OCI-LY7 (cell line): ENCODE data around the gene CATSPER4. TPM values are rescaled to one million over a fixed set of nuclear protein-coding genes. Genes with fewer than 3 reads are reported as not detected.

Experiments
- BruUV-seq: library from RNA; stranded (reverse); fragments of 400-500 nt; replicated peaks from 2 replicates; lab custom pipeline; 2021; lab: Mats Ljungman, UMichigan
- CTCF ChIA-PET: fragments of 300-600 bp; sonication (Branson Sonifier 250); formaldehyde crosslinking; loops from one replicate; lab custom pipeline; 2022; ENCODE audit warnings: antibody characterized with exemption; ENCODE audit not compliant: unreplicated experiment; lab: Charles Lee
- POLR2A ChIA-PET: fragments of 300-600 bp; sonication (Branson Sonifier 250); formaldehyde crosslinking; loops from one replicate; lab custom pipeline; 2022; ENCODE audit warnings: antibody characterized with exemption; lab: Charles Lee
- DNase-seq: peaks from one replicate; pipeline ENCODE4 v3.0.0-alpha.2; 2015; ENCODE audit warnings: low spot score
- H2AFZ ChIP-seq: fragments of 200-600 bp; sonication (generic), shearing (Covaris generic); 2 replicates; pipeline ENCODE4 v1.6.1; 2014; ENCODE audit warnings: mild to moderate bottlenecking, antibody characterized with exemption, low read length, moderate library complexity
- H3K27ac ChIP-seq: fragments of 200-600 bp; sonication (generic); 2 replicates; pipeline ENCODE4 v1.5.1; 2014; ENCODE audit warnings: mixed run types, low read depth, mild to moderate bottlenecking, moderate library complexity, low read length, inconsistent platforms; ENCODE audit not compliant: poor library complexity, severe bottlenecking
- H3K36me3 ChIP-seq: fragments of 200-600 bp; sonication (generic); 2 replicates; pipeline ENCODE4 v1.6.1; 2014; ENCODE audit warnings: mild to moderate bottlenecking, antibody characterized with exemption, low read length, moderate library complexity, mixed read lengths; ENCODE audit not compliant: insufficient read depth
- H3K4me1 ChIP-seq: fragments of 200-600 bp; sonication (generic); 2 replicates; pipeline ENCODE4 v1.5.1; 2014; ENCODE audit warnings: mild to moderate bottlenecking, low read length; ENCODE audit not compliant: insufficient read depth, poor library complexity, severe bottlenecking
- H3K4me2 ChIP-seq: fragments of 200-600 bp; sonication (generic); 2 replicates; pipeline ENCODE4 v1.6.1; 2014; ENCODE audit warnings: mild to moderate bottlenecking, low read length
- H3K4me3 ChIP-seq: fragments of 200-600 bp; sonication (generic); 2 replicates; pipeline ENCODE4 v1.5.1; 2014; ENCODE audit warnings: mild to moderate bottlenecking, low read depth, low read length; ENCODE audit not compliant: poor library complexity, severe bottlenecking
- H3K79me2 ChIP-seq: fragments of 200-600 bp; sonication (generic); 2 replicates; pipeline ENCODE4 v1.6.1; 2016; ENCODE audit warnings: low read depth, mild to moderate bottlenecking, low read length, moderate library complexity, mixed read lengths; ENCODE audit not compliant: insufficient read depth
- H3K9me2 ChIP-seq: fragments of 200-600 bp; sonication (generic); 2 replicates; pipeline ENCODE4 v1.6.1; 2016; ENCODE audit warnings: mild to moderate bottlenecking, low read length, mixed read lengths; ENCODE audit not compliant: insufficient read depth
- H3K9me3 ChIP-seq: fragments of 200-600 bp; sonication (generic); 2 replicates; pipeline ENCODE4 v1.6.1; 2014; ENCODE audit warnings: mild to moderate bottlenecking, mixed run types, low read length, mixed read lengths
- H4K20me1 ChIP-seq: fragments of 200-600 bp; sonication (generic); 2 replicates; pipeline ENCODE4 v1.6.1; 2014; ENCODE audit warnings: mild to moderate bottlenecking, antibody characterized with exemption, low read length, moderate library complexity, mixed read lengths; ENCODE audit not compliant: insufficient read depth
- EZH2phosphoT487 ChIP-seq: fragments of 200-600 bp; sonication (generic); IDR thresholded peaks from 2 replicates; pipeline ENCODE4 v1.6.1; 2018; ENCODE audit warnings: low read depth, borderline replicate concordance, mild to moderate bottlenecking, mixed run types, antibody characterized with exemption, low read length, moderate library complexity, mixed read lengths
- intact Hi-C: fragments of 100-400 bp; cut with micrococcal nuclease; formaldehyde crosslinking; loops from one replicate; pipeline ENCODE4 v1.10.0; 2022; ENCODE audit not compliant: unreplicated experiment
- total RNA-seq, 2 experiments: library from RNA; depleted of rRNA in 1 of 2; stranded (reverse); fragments of >200 nt in 1 of 2; shearing (Covaris generic) in 1 of 2; gene quantifications; 2 replicates each; pipeline ENCODE4 v1.2.3, GENCODE V29; 2014 to 2022
- TF ChIP-seq, protein P1 (sequence below): fragments of 200-600 bp; sonication (generic); conservative IDR thresholded peaks from 2 replicates; pipeline ENCODE4 v1.5.1; 2014; ENCODE audit warnings: mild to moderate bottlenecking, antibody characterized with exemption, low read length, moderate library complexity, mixed read lengths

Gene CATSPER4
- total RNA-seq, 2 experiments from 2014 or later: not detected

DNA sequence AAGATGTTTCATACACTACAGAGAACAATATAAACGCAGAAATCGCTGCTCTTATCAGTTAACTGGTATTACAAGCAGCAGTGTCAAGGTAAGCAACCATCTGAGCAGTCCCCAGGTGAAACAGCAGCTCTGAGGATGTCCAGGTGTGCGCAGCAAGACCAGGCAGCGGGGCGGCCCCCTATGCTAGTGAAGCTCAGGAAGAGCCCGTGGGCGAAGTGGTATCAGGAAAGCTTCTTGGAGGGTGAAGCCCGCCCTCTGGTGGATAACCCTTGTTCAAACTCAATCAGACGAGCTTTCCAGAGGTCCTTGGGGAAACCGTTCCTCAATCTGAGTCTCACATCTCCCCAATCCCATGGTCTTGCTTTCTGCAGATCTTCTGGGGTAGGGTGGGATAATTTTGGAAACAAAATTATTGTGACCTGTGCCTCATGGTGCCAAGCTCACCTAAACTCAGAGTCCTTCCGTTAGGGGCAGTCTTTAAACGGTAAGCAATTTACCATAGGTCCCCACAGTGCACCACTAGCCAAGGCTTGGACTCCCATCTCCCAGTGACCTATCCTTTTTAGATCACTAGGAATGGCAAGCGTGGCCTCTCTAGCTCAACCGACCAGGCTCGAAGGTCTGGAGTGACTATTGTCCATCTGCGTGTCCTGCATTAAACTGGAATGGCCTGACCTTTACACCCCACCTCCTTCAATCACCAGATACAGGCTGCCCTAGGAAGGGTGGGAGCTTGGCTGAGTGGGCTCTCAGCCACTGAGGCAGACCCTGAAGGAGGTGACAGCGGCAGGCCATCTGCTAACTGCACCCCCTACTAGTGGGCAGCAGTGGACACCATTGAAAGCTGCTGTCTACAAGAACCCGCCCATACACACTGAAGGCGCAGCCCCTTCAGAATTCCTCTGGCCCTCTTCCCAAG, 45.1 kb upstream of the CATSPER4 start:
- Histone ChIP-seq H3K36me3 (no peaks in the 10 kb centered on the region), H3K4me3 (no peak overlapping the region), H2AFZ (no peak overlapping the region), H3K4me2 (peak overlapping the region; percentile 10; the same call in 1 of the 2 replicates), H3K79me2 (no peaks in the 10 kb centered on the region), H4K20me1 (no peaks in the 10 kb centered on the region; the same call in 1 of the 2 replicates), H3K27ac (no peak overlapping the region), H3K4me1 (no peaks in the 10 kb centered on the region), H3K9me3 (no peaks in the 10 kb centered on the region), H3K9me2 (no peaks in the 10 kb centered on the region)
- ChIA-PET POLR2A (interaction anchor here (1.1 kb wide), 3 partner anchors 22 to 38 kb away, joined by 3 to 10 read pairs (median 3); no protein-coding TSS in a partner anchor), CTCF (interaction anchor here (0.5 to 1.4 kb wide), 4 partner anchors 18 to 264 kb away, joined by 3 to 5 read pairs (median 4); no protein-coding TSS in a partner anchor)
- BruUV-seq: no TSS peak
- peak; percentile 83 for DNase-seq
- no peak for TF ChIP-seq EZH2phosphoT487
- TF ChIP-seq, protein P1, sequence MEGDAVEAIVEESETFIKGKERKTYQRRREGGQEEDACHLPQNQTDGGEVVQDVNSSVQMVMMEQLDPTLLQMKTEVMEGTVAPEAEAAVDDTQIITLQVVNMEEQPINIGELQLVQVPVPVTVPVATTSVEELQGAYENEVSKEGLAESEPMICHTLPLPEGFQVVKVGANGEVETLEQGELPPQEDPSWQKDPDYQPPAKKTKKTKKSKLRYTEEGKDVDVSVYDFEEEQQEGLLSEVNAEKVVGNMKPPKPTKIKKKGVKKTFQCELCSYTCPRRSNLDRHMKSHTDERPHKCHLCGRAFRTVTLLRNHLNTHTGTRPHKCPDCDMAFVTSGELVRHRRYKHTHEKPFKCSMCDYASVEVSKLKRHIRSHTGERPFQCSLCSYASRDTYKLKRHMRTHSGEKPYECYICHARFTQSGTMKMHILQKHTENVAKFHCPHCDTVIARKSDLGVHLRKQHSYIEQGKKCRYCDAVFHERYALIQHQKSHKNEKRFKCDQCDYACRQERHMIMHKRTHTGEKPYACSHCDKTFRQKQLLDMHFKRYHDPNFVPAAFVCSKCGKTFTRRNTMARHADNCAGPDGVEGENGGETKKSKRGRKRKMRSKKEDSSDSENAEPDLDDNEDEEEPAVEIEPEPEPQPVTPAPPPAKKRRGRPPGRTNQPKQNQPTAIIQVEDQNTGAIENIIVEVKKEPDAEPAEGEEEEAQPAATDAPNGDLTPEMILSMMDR: peak; percentile 86
- intact Hi-C loops: loop anchor here (1.0 kb wide), 2 partner anchors 40 to 109 kb away; no protein-coding TSS in a partner anchor

DNA sequence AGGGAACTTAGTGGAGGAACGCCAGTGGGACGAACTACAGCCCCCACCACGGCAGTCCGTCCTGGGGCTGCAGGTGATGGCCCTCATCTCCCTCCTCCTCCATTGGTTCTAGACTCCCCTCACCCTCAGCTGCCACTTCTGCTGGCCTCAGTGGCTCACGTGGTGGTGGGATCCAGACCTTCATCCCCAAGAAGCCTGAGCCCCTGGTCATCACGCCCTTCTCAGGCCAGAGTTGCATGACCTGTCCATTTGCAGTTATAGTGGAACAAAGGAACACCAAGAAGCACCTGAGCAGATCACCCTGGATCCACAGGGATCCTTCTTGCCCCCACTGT, 44.5 kb upstream of the CATSPER4 start:
- Histone ChIP-seq H2AFZ (no peak overlapping the region), H4K20me1 (no peaks in the 10 kb centered on the region; the same call in 1 of the 2 replicates), H3K4me3 (no peak overlapping the region), H3K9me3 (no peaks in the 10 kb centered on the region), H3K79me2 (no peaks in the 10 kb centered on the region), H3K36me3 (no peaks in the 10 kb centered on the region), H3K4me1 (no peaks in the 10 kb centered on the region), H3K9me2 (no peaks in the 10 kb centered on the region), H3K4me2 (no peak overlapping the region), H3K27ac (no peak overlapping the region)
- intact Hi-C loops: loop anchor here (1.0 kb wide), 2 partner anchors 41 to 110 kb away; no protein-coding TSS in a partner anchor
- BruUV-seq: no TSS peak
- TF ChIP-seq EZH2phosphoT487: no peak
- TF ChIP-seq, protein P1: no peak
- CTCF ChIA-PET: interaction anchor here (1.4 kb wide), 2 partner anchors 19 to 39 kb away, joined by 3 to 5 read pairs; no protein-coding TSS in a partner anchor
- POLR2A ChIA-PET: interaction anchor here (1.1 kb wide), 1 partner anchor 22 kb away, joined by 3 read pairs; no protein-coding TSS in a partner anchor
- no peak for DNase-seq
